ENCODE results near the gene WASL.
"Not testable (repeated sequence)": the region's sequence is repeated elsewhere in the genome, so short reads cannot be mapped to it uniquely, and the experiment has no call there.

The WASL gene

GRCh38 chr7:123748734-123749536 lies at the start of gene WASL:
Gene WASL, minus strand, starts transcription at chr7:123749003. Its CDS starts 269 bp downstream, at chr7:123748734.
- peak; percentile 91 for DNase-seq (ENCODE audit: low spot score)

- peak; percentile 39 for DNase-seq (ENCODE audit: low spot score)
These were observed 49.1 kb upstream of the WASL start for GRCh38 chr7:123797673-123798531.

- DNase-seq (ENCODE audit: low spot score) = no peak
These were observed 47.8 kb upstream of the WASL start for GRCh38 chr7:123796568-123796967.

GRCh38 chr7:123795917-123796316 lies 47.1 kb upstream of the WASL start:
- DNase-seq (ENCODE audit: low spot score) = no peak

GRCh38 chr7:123795116-123795515 lies 46.3 kb upstream of the WASL start:
- DNase-seq (ENCODE audit: low spot score) = not testable (repeated sequence)

- no peak for DNase-seq (ENCODE audit: low spot score)
These were observed 43.7 kb upstream of the WASL start for GRCh38 chr7:123792547-123792946.

GRCh38 chr7:123791001-123791400 lies 42.2 kb upstream of the WASL start:
- no peak for DNase-seq (ENCODE audit: low spot score)

- DNase-seq (ENCODE audit: low spot score) = no peak
These were observed 41.0 kb upstream of the WASL start for GRCh38 chr7:123789817-123790216.

GRCh38 chr7:123789206-123789784 lies 40.5 kb upstream of the WASL start:
- DNase-seq (ENCODE audit: low spot score) = no peak

GRCh38 chr7:123788584-123788983 lies 39.8 kb upstream of the WASL start:
- no peak for DNase-seq (ENCODE audit: low spot score)

GRCh38 chr7:123787220-123788007 lies 38.6 kb upstream of the WASL start:
- DNase-seq (ENCODE audit: low spot score) = no peak

- no peak for DNase-seq (ENCODE audit: low spot score)
These were observed 35.5 kb upstream of the WASL start for GRCh38 chr7:123784263-123784662.

- no peak for DNase-seq (ENCODE audit: low spot score)
These were observed 35.0 kb upstream of the WASL start for GRCh38 chr7:123783820-123784219.

- no peak for DNase-seq (ENCODE audit: low spot score)
These were observed 33.4 kb upstream of the WASL start for GRCh38 chr7:123782071-123782798.

GRCh38 chr7:123780472-123780871 lies 31.7 kb upstream of the WASL start:
- DNase-seq (ENCODE audit: low spot score) = not testable (repeated sequence)

GRCh38 chr7:123774496-123774895 lies 25.7 kb upstream of the WASL start:
- DNase-seq (ENCODE audit: low spot score) = no peak

GRCh38 chr7:123773481-123773880 lies 24.7 kb upstream of the WASL start:
- no peak for DNase-seq (ENCODE audit: low spot score)

- no peak for DNase-seq (ENCODE audit: low spot score)
These were observed 23.8 kb upstream of the WASL start for GRCh38 chr7:123772652-123773051.

- no peak for DNase-seq (ENCODE audit: low spot score)
These were observed 23.0 kb upstream of the WASL start for GRCh38 chr7:123771846-123772245.

GRCh38 chr7:123771256-123771655 lies 22.5 kb upstream of the WASL start:
- DNase-seq (ENCODE audit: low spot score) = no peak

GRCh38 chr7:123770378-123770777 lies 21.6 kb upstream of the WASL start:
- no peak for DNase-seq (ENCODE audit: low spot score)

Measured in Ammon's horn (tissue), 1 donor.